Measurements from ENCODE around the gene DMBT1.

DNA sequence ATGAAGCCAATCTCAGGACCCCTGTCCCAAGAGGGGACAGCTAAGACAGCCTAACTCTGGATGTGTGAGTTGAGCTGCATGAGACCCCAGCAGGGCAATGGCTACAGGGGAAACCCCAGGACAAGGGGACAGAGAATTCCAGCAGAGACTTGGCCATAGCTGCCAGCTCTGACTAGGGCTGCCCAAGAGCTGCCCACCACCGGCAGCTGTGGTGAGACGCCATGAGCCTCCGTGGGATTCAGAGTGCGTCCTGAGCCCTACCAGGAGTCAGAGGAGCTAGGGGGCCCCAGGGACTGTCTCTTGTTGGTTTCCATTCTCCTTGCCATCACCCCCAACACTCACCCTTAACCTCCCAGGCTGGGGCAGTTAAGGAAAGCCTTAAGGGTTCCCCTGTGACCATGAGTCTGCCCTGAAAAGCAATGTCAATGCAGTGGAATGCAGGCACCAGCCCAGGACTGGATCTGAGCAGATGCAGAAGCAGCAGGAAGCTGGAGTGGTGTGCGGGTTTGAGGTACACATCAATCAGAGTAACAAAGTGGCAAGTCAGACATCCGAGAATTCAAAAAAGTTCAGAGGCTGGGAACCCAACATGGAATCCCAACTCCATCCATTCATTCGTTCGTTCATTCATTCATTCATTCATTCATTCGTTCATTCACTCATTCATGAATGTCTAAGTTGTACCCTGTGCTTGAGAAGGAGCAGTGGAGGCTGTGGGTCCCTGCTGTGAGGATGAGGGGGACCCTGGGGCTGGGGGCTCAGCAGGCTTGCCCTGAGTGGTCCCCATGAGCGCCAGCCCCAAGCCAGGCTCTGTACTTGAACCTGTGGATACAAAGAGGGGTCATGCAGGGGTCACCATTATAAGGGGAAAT is 86.2 kb downstream of the DMBT1 start:
- TF ChIP-seq, protein P1, sequence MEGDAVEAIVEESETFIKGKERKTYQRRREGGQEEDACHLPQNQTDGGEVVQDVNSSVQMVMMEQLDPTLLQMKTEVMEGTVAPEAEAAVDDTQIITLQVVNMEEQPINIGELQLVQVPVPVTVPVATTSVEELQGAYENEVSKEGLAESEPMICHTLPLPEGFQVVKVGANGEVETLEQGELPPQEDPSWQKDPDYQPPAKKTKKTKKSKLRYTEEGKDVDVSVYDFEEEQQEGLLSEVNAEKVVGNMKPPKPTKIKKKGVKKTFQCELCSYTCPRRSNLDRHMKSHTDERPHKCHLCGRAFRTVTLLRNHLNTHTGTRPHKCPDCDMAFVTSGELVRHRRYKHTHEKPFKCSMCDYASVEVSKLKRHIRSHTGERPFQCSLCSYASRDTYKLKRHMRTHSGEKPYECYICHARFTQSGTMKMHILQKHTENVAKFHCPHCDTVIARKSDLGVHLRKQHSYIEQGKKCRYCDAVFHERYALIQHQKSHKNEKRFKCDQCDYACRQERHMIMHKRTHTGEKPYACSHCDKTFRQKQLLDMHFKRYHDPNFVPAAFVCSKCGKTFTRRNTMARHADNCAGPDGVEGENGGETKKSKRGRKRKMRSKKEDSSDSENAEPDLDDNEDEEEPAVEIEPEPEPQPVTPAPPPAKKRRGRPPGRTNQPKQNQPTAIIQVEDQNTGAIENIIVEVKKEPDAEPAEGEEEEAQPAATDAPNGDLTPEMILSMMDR (conservative IDR thresholded peaks at IDR 0.05; ENCODE audit: low read depth, low read length): no peak
- TF ChIP-seq EZH2 (IDR thresholded peaks at IDR 0.05; ENCODE audit: low read length, unreplicated experiment) (no peak), EZH2phosphoT487 (IDR thresholded peaks at IDR 0.05; ENCODE audit: borderline replicate concordance, low read length) (no peak)

Data from PC-3 (cell line).